Measurements from ENCODE around the gene MAT2A.
"Not testable (repeated sequence)": the region's sequence is repeated elsewhere in the genome, so short reads cannot be mapped to it uniquely, and the experiment has no call there.

Gene MAT2A

DNA sequence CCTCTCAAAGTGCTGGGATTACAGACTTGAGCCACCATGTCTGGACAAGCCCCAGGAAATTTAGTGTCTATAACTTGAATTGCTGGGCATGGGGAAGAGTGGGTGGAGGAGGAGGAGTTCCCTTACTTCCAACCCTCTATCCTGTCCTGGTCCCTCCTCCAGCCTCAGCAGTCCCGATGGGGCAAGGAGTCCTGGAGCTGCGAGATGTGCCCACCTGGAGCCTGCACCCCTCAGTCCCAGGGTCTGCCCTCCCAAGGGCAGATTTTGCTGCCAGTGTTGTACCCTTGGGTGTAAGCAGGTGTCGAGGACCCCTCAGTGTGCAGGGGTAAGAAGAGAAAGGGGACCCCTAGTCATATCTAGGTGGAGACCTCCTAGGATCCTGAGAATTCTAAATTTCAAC lies 41.2 kb downstream of the MAT2A start:
- DNase-seq = no peak

DNA sequence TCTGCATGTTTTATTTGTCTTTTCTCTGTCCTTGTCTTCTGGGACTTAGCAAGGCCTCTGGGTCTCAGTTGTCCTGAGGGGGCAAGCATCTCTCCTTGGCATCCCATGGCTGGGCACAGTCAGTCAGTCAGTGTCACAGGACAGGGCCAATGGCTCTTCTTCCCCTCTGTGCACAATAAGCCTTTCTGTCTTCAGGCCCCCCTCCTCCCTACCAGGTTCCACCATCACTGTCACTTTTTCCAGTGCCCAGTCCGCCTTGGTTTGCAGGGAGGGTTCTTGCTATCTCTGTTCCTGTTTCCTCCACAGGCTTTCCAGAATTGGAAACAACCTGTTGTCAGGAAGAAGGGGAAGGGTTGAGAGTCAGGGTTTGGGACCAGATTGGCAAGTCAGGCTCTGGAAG lies 43.5 kb downstream of the MAT2A start:
- DNase-seq = no peak

DNA sequence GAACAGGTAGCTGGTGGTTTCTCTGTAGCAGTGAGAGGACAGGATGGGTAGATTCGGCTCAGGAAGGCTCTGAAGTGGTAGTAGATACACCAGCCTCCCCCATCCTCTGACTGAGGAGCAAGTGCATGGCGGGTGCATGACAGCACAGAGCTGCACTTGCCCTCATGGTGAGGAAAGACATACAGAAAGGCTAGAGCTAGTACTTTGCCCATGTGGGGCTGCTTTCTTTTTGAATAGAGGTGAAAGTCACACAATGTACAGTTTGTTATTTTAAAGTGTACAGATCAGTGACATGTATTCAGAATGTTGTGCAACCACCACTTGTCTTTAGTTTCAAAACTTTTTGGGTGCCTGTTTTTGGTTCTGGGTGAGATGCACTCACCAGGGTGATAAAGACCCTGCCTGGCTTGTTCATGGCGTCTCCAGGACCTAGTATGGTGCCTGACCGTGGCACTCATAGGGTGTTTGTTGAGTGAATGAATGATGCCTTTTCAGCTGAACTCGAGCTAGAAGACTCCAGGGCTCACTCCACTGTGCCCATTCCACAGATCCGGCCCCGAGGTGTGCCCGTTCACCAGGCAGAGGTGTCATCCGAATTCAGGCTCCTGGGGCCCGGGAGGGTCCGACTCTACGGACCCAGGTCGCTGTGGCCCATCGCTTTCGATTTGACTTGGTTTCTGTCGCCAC lies 44.8 kb downstream of the MAT2A start:
- DNase-seq = no peak

DNA sequence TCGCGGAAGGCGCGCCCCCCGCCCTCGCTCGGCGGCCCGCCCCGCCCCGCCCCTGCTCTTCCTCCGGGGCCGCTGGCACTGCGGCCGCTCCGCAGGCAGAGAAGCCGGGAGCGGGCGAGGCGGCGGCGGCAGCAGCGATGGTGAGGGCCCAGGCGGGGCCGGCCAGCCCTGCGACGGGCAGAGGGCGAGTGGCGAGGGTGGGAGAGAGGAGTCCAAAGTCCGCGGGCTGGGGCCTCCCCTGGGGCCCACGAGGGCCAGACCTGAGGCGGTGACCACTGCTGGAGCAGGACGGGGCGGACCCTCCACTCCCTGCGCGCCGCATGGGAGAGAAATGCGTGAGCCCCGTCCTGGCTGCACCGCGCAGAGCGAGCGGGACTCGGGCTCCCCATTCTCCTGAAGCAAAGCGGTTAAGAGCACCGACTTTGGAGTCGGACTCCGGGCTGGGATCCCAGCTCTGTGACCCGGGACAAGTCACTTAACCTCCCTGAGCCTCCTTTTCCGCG lies 45.4 kb downstream of the MAT2A start, which contains the start of gene VAMP5:
VAMP5 (plus strand) TSS at position 78 of the 503 bp plus-strand sequence; CDS start at position 138, 60 bp downstream.
- DNase-seq = no peak

DNA sequence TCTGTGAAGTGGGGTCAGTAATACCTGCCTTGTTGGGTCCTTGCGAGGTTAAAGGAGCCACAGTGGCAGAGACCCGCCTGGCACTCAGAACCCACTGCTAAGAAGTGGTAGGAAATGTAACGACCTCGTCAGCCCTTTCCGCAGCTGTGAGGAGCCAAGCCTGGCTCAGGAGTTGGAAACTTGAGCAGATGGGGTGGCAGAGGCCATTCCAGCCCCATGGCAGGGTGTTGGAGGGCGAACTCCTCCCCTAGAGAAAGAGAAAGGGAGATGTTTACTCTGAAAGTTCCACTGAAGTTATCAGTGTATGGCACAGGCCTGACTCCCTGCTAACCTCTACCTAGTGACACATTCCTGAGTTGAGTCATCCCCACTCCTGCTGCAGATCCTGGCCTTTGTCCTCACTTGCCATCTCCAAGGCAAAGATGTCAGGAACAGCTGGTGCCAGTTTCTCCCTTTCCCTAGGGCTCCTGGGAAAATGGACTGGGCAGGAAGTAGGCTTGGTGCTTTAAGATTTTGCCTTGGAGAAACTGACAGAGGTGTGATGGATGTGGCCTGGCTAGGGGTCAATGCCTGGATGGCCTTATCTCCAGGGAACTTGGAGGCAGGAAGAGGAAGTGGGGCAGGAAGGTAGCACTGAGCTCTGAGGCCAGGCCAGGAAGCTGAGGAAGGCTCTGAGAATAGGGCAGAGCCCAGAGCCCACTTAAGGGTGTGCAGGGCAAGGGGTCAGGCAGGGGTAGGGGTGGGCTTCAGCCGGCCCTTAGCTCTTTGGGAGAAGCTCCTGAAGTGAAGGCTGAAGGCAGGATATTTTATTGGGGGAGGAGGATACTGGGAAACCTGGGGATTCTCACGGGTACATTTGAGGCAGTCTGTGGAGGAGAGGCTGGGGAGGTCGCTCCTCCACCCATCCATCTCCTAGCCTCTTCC lies 46.2 kb downstream of the MAT2A start:
- peak; percentile 22 for DNase-seq

DNA sequence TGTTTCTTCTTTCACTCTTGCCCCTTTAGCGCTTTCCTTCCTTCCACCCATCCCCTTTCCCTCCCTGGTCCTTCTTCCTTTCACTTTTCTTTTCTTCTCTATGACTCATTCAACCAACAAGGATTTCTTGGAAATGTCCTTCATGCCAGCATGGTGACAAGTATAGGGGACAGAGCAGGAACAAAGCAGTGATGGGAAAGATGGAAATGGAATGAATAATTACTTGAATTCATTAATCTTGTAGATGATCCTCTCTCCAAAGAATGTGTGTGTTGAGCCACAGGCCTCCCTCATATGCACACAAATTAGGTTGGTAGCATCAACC lies 46.8 kb downstream of the MAT2A start:
- DNase-seq = no peak

DNA sequence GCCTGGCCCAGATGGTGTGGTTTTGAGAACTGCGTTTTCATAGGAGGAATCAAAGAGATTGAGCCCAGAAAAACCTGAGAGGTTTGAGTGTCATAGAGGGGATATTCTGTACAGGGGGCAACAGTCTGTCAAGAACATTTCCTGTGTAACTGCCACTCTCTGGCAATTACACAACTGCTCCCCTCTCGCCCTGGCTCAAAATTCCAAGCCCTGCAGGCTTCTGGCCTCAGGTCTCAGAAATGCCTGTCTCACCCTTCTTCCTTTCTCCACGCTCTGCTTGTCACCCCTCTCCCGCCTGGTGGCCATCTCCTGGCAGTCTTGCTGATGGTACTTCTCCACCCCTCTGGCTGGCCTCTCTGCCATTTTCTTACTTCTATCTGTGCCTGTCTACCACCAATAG lies 49.3 kb downstream of the MAT2A start:
- DNase-seq = no peak

DNA sequence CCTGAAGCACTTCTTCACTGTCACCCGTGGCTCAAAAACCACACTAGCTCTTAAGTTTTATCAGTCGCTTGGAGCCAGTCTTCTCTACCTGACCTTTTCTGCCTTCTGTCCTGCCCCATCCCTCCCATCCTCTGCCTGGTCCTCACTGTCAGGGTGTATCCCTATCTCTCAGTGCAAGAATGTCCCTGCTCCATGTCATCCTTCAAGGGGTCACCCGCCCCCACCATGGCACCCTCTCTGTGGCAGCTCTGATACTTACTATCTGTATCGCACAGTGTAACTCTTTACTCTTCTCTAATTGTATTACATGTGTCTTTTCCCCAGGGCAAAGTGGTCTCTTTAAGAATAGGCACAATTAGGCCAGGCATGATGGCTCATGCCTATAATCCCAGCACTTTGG lies 49.7 kb downstream of the MAT2A start:
- DNase-seq = no peak

DNA sequence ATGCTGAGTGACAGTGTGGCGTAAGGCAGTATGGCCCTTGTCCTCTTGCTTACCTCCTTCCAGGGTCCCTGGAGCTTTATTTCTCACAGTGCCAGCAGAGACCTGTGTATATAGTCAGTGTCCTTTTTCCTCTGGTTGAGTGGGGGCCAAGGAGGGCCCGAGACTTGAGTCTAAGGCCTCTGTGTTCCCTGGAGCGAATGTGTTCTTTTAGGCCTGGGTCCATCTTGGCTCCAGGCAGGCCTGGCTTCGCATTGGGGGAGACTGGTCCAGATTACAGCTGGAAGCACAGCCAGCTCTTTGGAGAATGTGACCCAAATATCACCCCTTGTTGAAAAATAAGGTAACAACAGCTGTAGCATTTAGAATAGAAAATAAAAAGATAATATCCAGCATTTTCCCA lies 50.2 kb downstream of the MAT2A start:
- DNase-seq = no peak

DNA sequence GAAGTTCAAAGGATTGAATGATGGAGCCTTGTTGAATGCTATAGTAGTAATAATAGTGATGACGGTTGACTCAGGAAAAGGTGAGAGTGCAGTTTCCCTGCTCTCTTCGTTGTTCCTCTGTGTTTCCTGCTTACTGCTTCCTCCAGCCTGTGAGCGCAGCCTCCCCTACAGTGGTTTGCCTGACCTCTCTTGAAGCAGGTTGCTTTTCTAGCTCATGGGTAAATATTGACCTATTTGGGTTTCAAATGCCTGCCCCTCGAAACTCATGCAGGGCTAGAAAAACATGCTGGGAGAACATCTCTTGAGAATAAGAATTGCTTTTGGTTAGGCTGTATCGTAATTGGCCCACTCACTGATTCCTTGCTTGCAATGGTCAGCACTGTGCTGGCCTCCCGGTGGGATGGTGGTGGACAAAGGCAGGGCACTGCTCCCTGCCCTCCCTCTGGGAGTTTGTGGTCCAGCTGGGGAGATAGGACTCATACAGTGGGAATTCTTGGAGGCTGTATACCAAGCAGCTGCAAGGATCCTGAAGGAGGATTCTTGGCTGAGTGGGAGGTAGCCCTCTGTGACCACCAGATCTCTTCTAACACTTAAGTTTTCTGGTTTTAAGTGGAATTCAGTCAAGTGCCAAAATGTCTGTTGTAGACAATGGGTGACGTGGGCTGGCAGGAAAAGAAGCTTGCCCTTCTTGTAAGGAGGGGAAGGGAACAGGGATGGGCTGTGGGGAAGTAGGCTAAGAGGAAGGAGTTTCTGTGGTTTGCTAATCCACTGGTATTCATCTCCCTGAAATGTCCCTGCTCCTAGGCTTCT lies 51.2 kb downstream of the MAT2A start:
- no peak for DNase-seq

DNA sequence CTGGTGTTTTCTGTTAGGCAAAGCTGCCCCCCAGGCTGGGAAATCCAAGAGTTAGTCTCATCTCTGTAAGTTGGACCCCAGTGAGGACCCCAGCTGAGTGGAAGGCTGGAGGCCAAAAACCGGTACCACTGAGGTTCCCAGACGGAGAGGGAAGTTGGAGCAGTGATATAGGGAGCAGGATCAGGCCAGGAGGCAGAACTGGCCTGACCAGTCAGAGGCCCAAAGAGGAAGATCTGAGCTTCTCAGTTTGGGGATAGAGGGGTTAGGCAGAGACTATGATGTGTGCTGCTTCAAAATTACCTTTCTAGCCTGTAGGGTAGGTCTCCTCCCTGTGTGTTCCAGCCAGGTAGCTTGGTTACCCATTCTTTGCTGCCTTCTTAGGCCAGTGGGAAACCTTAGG lies 52.0 kb downstream of the MAT2A start:
- DNase-seq = no peak

DNA sequence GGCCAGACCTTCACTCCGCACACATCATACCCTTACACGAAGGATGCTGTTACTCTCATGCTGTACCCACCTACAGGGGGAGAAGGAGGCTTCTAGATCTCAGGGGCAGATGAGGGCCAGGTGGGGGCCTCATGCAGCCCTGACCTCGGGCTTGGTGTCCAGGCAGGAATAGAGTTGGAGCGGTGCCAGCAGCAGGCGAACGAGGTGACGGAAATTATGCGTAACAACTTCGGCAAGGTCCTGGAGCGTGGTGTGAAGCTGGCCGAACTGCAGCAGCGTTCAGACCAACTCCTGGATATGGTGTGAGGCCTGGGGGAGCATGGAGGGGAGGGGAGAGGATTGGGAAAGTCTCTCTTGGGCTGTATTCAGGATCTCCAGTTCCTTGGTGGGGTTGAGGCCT lies 52.6 kb downstream of the MAT2A start:
- DNase-seq = no peak

DNA sequence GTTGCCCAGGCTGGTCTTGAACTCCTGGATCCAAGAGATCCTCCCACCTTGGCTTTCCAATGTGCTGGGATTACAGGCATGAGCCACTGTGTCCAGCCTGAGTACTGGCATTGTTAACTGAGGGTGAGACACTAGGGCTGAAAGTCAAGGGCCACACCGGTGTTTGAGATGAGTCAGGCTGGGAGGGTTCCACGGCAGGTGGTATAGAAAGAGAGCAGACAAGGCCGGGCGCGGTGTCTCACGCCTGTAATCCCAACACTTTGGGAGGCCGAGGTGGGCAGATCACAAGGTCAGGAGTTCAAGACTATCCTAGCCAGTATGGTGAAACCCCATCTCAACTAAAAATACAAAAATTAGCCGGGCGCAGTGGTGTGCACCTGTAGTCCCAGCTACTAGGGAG lies 53.3 kb downstream of the MAT2A start:
- DNase-seq = not testable (repeated sequence)

DNA sequence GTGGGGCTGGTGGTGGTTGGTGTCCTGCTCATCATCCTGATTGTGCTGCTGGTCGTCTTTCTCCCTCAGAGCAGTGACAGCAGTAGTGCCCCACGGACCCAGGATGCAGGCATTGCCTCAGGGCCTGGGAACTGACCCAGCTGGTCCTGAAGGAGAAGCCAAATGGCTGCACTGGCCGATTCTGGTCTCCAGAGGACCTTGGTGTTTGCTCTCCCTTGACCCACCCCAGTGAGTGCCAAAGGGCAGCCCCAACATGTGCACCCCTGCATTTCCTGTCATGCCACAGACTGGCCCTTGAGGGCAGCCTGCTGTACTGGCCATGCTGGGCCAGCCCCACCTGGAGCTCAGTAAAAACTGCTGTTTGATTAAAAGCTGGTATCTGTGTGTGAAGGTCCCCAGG lies 54.1 kb downstream of the MAT2A start:
- no peak for DNase-seq
